HG02981 (cell line): ENCODE results near the gene TNFAIP8.

Experiments used
- ATAC-seq: cut with Tn5 transposase; IDR thresholded peaks from one replicate; pipeline ENCODE4 v1.9.1; 2021; ENCODE audit warnings: mild to moderate bottlenecking, moderate library complexity; ENCODE audit not compliant: unreplicated experiment

Gene TNFAIP8

GRCh38 chr5:119345861-119346260, 10.0 kb upstream of the TNFAIP8 start:
- ATAC-seq = no peak

DNA sequence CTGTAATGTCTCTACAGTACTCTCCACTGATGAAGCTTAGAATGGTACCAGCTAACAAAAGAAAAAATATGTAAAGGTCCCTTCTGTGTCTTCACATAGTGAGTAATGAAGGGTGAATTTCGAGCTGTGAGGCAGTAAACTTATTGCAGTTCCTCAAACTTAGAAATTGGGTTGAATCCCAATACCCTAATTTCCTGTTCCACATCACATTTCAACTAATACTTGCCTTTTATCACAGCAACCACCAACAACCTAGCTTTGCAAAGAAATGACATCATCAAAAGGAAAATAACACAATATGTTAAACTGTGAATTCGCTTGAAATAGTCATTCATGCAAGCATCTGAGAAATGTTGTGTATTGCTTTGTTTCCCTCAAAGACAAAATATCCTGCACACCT, 9.4 kb upstream of the TNFAIP8 start:
- no peak for ATAC-seq

GRCh38 chr5:119347574-119347973, 8.2 kb upstream of the TNFAIP8 start:
- ATAC-seq = no peak

DNA sequence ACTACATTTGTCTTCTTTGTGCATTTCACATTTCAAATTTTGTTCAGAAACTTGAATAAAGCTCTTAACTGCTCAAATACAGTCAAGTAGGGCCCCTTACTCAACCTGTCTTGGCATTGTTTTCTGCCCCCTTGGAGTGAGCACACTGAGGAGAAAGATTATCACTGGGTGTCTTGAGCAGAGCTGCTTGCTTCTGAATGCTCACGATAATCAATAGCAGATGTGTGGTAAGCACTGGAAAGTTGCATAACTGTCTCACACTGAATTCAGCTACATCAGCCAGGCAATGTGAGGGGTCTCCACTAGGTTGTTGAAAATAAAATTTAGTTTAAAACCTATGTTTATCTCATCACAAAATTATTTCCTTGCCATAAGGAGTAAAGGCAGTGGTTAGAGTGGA, 7.8 kb upstream of the TNFAIP8 start:
- no peak for ATAC-seq

GRCh38 chr5:119353213-119353612, 2.6 kb upstream of the TNFAIP8 start:
- ATAC-seq = no peak

DNA sequence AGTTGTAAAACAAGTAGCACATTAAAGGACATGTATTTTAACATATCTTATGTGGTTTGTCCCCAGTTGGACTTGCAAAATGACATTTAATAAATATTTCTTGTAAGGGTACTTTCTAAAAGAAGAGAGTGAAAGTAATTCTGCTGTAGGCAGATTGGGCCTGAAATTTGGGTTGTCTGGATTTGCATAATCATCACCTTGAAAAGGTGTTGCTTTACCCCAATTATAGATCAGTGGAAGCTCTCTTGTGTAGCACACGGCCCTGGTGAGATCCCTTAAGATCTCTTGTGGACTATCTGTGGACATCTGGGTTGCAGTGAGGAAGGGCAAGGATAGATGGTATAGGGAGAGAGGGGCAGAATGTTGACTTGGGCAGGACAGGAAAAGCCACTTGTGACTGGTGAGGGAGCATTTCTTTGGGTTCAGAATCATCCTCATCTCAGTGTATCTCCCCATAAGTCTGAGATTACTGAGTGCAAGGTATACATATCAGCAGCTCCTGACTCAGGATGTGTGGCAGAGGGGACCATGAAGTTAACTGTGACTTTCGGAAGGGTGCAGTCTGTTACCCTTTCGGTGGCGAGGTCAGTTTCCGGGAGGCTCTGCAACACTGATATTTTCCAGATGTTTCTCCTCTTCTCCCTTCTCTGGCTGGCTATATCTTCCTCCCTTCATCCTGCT, 2.0 kb upstream of the TNFAIP8 start:
- peak; percentile 58 for ATAC-seq

- ATAC-seq = no peak
These were observed 1.1 kb upstream of the TNFAIP8 start for GRCh38 chr5:119354537-119355243.

- no peak for ATAC-seq
These were observed 578 bp upstream of the TNFAIP8 start for GRCh38 chr5:119355244-119355638.

GRCh38 chr5:119356612-119357188, 881 bp downstream of the TNFAIP8 start:
- no peak for ATAC-seq

- no peak for ATAC-seq
These were observed 1.5 kb downstream of the TNFAIP8 start for GRCh38 chr5:119357270-119357669.

- no peak for ATAC-seq
These were observed 2.1 kb downstream of the TNFAIP8 start for GRCh38 chr5:119357808-119358529.

DNA sequence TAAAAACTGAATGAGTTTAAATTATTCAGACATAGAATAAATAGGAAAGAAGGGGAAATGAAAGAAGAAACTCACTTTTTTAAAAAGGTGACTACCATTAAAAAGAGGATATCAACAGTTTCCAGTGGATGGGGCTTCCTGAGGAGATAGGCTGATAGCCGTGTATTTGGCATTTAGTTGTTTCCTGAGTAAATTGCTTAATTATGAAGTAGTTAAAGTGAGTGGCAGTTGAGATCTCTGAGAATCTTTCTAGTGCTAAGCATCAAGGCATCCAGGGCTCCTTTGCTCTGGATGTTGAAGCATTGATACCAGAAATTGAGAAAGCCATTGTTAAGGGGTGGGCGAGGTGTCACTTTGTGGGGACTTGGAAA, 2.7 kb downstream of the TNFAIP8 start:
- ATAC-seq = no peak

- ATAC-seq = no peak
These were observed 3.2 kb downstream of the TNFAIP8 start for GRCh38 chr5:119358901-119359603.

GRCh38 chr5:119359737-119360413, 4.1 kb downstream of the TNFAIP8 start:
- ATAC-seq = no peak

GRCh38 chr5:119360905-119361593, 5.2 kb downstream of the TNFAIP8 start:
- ATAC-seq = no peak

GRCh38 chr5:119361594-119362125, 5.8 kb downstream of the TNFAIP8 start:
- no peak for ATAC-seq

DNA sequence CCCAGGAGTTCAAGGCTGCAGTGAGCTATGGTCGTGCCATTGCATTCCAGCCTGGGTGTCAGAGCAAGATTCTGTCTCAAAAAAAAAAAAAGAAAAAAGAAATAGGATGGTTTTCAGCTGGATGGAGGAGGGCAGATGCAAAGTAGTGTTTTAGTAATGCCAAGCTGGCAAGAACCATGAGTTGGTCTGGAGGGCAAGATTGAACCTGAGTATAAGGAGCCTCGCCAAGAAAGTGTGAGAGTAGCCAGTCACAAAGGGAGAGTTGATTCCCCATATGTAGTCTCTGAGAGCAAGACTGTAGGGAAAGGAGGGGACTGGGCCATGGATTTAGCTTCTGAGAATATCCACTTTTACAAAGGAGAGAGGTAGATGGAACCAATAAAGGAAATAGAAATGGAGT, 6.9 kb downstream of the TNFAIP8 start:
- ATAC-seq = no peak

GRCh38 chr5:119363271-119363670, 7.5 kb downstream of the TNFAIP8 start:
- ATAC-seq = no peak

GRCh38 chr5:119363936-119364335, 8.1 kb downstream of the TNFAIP8 start:
- peak; percentile 15 for ATAC-seq
